Measurements from ENCODE around the gene TMEM128. TPM values are rescaled to one million over a fixed set of nuclear protein-coding genes. Genes with fewer than 3 reads are reported as not detected.
"Not testable (repeated sequence)": the region's sequence is repeated elsewhere in the genome, so short reads cannot be mapped to it uniquely, and the experiment has no call there.

Gene TMEM128
- total RNA-seq, 1 donor from 2014 or later: 26.4 TPM

DNA sequence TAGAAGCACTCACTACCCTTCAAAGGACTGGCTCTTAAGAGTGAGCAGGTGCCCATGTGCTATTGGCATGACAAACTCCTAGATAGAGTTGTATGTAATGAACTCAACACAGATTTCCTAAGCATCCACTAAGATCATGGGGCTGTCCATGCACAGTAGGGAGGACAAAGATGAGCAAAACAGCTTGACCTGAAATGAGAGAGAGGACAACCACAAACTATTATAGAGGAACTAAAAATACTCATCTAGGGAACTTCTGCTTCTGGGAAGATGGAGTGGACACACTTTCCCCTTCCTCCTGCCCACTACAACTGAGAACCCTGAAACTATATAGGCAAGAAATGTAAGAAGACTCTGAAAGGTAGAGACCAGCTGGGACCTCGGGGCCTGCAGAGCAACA, 20.8 kb upstream of the TMEM128 start:
- no peak for DNase-seq
- H3K27ac ChIP-seq: peak overlapping the region; percentile 73
- H3K9me3 ChIP-seq: no peaks in the 10 kb centered on the region
- no peaks in the 10 kb centered on the region for H3K4me1 ChIP-seq
- ATAC-seq: peak; percentile 85
- TF ChIP-seq, protein P1, sequence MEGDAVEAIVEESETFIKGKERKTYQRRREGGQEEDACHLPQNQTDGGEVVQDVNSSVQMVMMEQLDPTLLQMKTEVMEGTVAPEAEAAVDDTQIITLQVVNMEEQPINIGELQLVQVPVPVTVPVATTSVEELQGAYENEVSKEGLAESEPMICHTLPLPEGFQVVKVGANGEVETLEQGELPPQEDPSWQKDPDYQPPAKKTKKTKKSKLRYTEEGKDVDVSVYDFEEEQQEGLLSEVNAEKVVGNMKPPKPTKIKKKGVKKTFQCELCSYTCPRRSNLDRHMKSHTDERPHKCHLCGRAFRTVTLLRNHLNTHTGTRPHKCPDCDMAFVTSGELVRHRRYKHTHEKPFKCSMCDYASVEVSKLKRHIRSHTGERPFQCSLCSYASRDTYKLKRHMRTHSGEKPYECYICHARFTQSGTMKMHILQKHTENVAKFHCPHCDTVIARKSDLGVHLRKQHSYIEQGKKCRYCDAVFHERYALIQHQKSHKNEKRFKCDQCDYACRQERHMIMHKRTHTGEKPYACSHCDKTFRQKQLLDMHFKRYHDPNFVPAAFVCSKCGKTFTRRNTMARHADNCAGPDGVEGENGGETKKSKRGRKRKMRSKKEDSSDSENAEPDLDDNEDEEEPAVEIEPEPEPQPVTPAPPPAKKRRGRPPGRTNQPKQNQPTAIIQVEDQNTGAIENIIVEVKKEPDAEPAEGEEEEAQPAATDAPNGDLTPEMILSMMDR (IDR thresholded peaks at IDR 0.05): no peak
- peaks cover 34% of the 10 kb centered on the region for H3K36me3 ChIP-seq
- intact Hi-C loops (cut with DNase I): no loop called here
- no peaks in the 10 kb centered on the region for H3K27me3 ChIP-seq
- no peak overlapping the region for H3K4me3 ChIP-seq

- no peaks in the 10 kb centered on the region for H3K9me3 ChIP-seq
- TF ChIP-seq, protein P1 (IDR thresholded peaks at IDR 0.05): no peak
- ATAC-seq (no peak), DNase-seq (no peak)
- intact Hi-C loops (cut with DNase I): no loop called here
- H3K36me3 ChIP-seq: peaks cover 26% of the 10 kb centered on the region
- H3K27ac ChIP-seq: no peak overlapping the region
- no peak overlapping the region for H3K4me3 ChIP-seq
- H3K27me3 ChIP-seq: no peaks in the 10 kb centered on the region
- H3K4me1 ChIP-seq: no peaks in the 10 kb centered on the region
Measured at GRCh38 chr4:4267981-4268380, 20.0 kb upstream of the TMEM128 start.

- no peaks in the 10 kb centered on the region for H3K36me3 ChIP-seq
- intact Hi-C loops (cut with DNase I): no loop called here
- TF ChIP-seq, protein P1 (IDR thresholded peaks at IDR 0.05): peak; percentile 45
- no peaks in the 10 kb centered on the region for H3K4me1 ChIP-seq
- DNase-seq: no peak
- H3K27ac ChIP-seq: no peak overlapping the region
- ATAC-seq: peak; percentile 84
- H3K9me3 ChIP-seq: no peaks in the 10 kb centered on the region
- no peak overlapping the region for H3K4me3 ChIP-seq
- H3K27me3 ChIP-seq: no peaks in the 10 kb centered on the region
Measured at GRCh38 chr4:4260185-4260751, 12.2 kb upstream of the TMEM128 start.

DNA sequence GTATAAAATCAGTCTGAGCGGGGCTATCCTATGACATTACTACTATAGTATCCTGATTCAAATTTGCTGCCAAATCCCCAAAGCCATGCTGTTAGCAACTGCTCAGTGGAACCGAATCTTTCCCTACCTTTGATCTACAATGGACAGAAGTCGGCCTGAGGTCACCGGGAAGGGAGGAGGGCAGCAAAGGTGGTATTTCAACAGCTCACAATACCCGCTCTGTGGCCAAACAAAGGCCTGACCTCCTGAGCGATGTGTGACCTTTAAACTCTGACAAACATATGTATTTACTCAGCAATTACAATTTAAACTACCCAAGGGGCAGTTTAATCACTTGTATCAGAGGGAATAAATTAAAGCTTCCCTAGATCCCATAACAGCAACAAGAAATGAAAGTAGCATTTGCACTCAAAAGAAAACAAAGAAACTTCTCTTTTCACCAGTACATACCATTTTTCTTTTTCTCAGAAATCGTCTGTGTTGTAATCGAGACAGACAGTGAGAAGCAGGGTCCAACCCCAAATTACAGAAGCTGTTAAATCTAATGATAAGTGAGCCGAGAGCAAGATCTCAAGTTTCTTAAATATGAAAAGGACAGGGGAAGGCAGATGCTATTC, 11.6 kb upstream of the TMEM128 start:
- DNase-seq: no peak
- H3K4me3 ChIP-seq: no peak overlapping the region
- no peaks in the 10 kb centered on the region for H3K9me3 ChIP-seq
- intact Hi-C loops (cut with DNase I): loop anchor here (10.0 kb wide), 1 partner anchor 75 kb away; no protein-coding TSS in a partner anchor
- ATAC-seq: peak; percentile 66
- H3K4me1 ChIP-seq: no peaks in the 10 kb centered on the region
- TF ChIP-seq, protein P1 (IDR thresholded peaks at IDR 0.05): no peak
- no peaks in the 10 kb centered on the region for H3K27me3 ChIP-seq
- H3K27ac ChIP-seq: no peak overlapping the region
- no peaks in the 10 kb centered on the region for H3K36me3 ChIP-seq

GRCh38 chr4:4257705-4258104, 9.7 kb upstream of the TMEM128 start:
- not testable (repeated sequence) for DNase-seq, H3K27me3 ChIP-seq, H3K36me3 ChIP-seq, ATAC-seq, H3K4me1 ChIP-seq, H3K4me3 ChIP-seq, H3K27ac ChIP-seq, H3K9me3 ChIP-seq
- intact Hi-C loops (cut with DNase I): loop anchor here (10.0 kb wide), 1 partner anchor 77 kb away; no protein-coding TSS in a partner anchor

- no peak for DNase-seq
- no peaks in the 10 kb centered on the region for H3K4me1 ChIP-seq
- no peak overlapping the region for H3K27ac ChIP-seq
- H3K36me3 ChIP-seq: no peaks in the 10 kb centered on the region
- H3K27me3 ChIP-seq: no peaks in the 10 kb centered on the region
- no peak for ATAC-seq
- H3K9me3 ChIP-seq: no peaks in the 10 kb centered on the region
- H3K4me3 ChIP-seq: no peak overlapping the region
- TF ChIP-seq, protein P1 (IDR thresholded peaks at IDR 0.05): no peak
- intact Hi-C loops (cut with DNase I): loop anchor here (10.0 kb wide), 1 partner anchor 78 kb away; no protein-coding TSS in a partner anchor
Measured at GRCh38 chr4:4256799-4257198, 8.8 kb upstream of the TMEM128 start.
